GM21717 (cell line): ENCODE measurements around the gene SFSWAP.
"Not testable (repeated sequence)": the region's sequence is repeated elsewhere in the genome, so short reads cannot be mapped to it uniquely, and the experiment has no call there.

Experiments used
- ATAC-seq: cut with Tn5 transposase; IDR thresholded peaks from one replicate; pipeline ENCODE4 v1.9.1; 2021; ENCODE audit warnings: mild to moderate bottlenecking, moderate library complexity; ENCODE audit not compliant: unreplicated experiment

SFSWAP gene

GRCh38 chr12:131735153-131735456 lies 24.2 kb downstream of the SFSWAP start:
- no peak for ATAC-seq

DNA sequence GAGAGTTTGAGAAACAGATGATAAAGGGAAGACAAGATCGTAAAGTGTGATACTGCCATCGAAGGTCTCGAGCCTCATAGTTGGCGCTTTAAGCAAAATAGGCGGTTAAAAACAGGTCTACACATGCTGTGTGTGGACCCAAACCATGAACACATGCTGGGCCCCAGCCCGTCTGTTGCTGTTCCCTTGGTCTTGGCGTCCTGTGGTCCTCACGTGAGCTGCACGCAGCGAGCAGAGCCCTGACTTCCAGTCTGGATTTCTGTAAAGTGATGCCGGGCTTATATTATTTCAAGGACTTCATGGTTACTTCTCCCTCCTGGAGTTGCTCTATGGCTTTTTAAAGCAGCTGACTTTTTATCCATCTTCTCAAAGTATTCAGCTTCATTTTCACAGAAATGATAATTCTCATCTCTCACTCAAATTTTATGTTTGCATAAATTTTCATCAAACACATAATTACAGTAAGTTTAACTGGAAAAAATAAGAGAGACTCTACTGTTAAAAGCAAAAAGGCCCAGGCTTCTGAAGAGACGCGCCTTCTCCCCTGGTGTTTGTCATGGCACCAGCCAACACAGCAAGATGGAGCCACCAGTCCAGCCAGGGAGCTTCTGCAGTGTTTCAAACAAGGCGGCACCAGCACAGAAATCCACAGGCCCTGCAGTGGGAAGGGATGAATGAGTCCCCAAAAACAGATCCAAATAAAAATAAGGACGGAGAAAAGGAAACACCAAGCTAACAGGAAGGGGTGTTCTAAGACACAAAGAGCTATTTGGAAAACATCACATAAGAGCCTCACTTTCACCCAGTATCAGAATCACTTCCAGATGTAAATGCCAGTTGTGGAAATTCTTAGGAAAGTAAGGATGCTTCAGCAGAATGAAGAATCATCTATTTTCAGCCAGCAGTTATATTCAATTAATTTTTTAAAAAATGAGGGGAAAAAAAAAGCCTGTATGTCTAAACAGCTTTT lies 24.9 kb downstream of the SFSWAP start:
- ATAC-seq, result no peak

DNA sequence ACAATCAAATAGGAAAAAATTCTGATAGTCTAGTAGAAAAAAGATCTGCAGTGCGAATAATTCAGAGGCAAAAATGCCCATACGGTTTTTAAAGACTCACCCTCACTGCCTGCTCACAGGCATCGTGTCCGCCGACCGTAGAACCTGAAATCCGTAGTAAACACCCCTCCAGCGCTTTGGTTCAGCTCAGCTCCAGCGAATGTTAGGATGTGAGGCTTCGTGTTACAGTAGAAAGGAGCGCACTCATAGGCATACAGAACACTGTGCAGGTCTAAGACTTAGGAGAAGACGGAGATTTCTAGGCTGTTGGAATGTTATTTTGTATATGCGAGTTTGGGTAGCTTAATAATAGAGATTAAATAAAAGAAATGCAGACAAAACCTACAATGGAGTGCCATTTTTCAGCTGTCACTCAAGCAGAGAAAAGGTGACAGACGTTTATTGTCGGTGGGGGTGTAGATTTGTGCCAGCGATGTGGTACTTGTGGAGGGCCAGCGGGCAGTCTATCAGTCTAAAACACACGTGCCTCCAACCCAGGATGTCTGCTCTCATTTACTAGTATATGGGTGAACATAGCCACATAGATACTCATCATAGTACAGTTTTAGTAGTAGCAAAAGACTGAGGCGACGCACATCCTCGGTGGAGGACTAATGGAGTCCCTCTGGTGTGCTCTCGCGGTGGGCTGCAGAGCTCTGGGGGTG lies 25.7 kb downstream of the SFSWAP start:
- ATAC-seq, result no peak

GRCh38 chr12:131737150-131737827 lies 26.4 kb downstream of the SFSWAP start:
- ATAC-seq, result no peak

- no peak for ATAC-seq
These were observed 27.3 kb downstream of the SFSWAP start for GRCh38 chr12:131738196-131738595.

GRCh38 chr12:131740626-131741025 lies 29.7 kb downstream of the SFSWAP start:
- no peak for ATAC-seq

- ATAC-seq, result not testable (repeated sequence)
These were observed 31.9 kb downstream of the SFSWAP start for GRCh38 chr12:131742761-131743160.

GRCh38 chr12:131743410-131743809 lies 32.5 kb downstream of the SFSWAP start:
- ATAC-seq, result not testable (repeated sequence)

GRCh38 chr12:131743880-131744279 lies 33.0 kb downstream of the SFSWAP start:
- ATAC-seq, result not testable (repeated sequence)

GRCh38 chr12:131744675-131745074 lies 33.8 kb downstream of the SFSWAP start:
- not testable (repeated sequence) for ATAC-seq

GRCh38 chr12:131745706-131746105 lies 34.8 kb downstream of the SFSWAP start:
- no peak for ATAC-seq

- no peak for ATAC-seq
These were observed 36.6 kb downstream of the SFSWAP start for GRCh38 chr12:131747276-131748177.

DNA sequence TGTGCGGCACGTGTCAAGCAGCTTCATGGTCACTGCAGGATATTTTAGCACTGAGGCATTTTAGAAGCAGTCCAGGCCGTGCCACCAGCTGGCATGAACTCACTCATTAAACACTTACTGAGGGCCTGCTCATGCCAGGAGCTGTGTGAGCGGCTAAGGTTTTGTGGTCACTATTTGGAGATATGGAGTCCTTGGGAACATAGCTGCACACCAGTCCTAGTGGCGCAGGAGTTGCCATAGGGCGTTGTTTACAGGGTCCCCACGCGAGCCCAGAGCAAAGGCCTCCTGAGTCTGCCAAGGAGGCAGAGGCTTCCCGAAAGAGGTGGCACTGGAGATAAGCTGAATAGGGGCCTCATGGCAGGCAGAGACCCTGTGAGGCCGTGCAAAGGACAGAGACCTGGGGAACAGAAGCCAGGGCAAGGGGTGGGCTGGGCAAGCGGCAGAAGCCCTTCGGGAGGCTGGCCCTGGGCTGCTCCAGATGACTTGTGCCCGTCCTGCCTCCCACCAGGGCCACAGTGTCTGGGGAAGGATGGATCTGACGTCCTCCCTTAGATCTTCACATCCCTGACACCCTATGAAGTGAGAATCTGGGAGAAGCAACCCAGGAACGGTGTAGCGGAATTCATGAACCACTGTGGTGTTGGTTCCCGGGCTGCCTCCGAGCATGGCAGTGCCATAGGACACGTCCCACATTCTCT lies 38.9 kb downstream of the SFSWAP start:
- no peak for ATAC-seq

DNA sequence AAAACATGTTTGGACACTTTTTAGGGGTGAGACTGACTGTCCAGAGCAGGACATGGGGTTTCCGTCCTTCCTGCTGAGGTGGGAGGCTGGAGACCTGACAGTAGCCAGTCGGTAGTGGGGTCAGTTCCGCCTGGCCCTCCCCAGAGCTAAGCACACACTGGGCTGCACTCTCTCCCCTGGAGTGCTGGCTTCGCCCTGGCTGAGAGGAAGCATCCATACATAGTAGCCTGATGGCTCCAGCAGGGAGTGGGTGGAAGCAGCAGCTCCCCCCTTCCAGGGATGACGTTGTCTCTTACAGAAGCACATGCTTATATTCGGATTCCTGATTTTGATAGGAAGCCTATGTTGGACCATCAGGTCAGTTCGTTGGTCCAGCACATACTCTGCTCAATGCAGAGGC lies 40.4 kb downstream of the SFSWAP start:
- ATAC-seq, result no peak

DNA sequence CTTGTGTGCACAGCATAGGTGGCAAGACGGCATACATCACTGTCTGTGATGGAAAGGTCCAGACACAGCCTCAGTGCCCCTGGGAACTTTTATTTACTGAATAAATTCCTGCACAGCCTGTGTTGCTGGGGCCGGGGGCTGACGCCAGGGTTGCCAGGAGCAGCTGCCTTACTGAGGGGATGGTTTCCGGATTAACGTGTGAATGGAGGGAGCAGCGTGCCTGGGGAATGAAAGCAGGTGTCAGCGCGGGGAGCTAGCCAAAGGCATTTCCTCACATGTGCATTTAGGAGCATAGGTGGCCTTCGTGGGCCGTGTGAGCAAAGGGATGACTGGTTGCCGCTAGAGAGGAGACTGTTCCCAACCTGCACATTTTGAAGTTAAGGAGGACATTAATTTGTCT lies 41.6 kb downstream of the SFSWAP start:
- ATAC-seq, result no peak

DNA sequence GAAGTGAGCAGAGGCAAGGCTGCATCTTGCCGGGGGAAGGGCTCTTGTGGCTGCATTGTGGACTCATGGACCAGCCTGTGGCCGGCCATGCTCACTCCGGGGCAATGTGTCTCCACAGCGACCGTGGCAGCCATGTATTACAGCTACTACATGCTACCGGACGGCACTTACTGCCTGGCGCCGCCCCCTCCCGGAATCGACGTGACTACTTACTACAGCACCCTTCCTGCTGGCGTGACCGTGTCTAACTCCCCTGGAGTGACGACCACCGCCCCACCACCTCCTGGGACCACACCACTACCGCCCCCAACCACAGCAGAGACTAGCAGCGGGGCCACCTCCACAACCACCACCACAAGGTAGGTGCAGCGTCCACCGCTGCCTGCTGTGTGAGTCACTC lies 42.1 kb downstream of the SFSWAP start:
- ATAC-seq, result no peak

DNA sequence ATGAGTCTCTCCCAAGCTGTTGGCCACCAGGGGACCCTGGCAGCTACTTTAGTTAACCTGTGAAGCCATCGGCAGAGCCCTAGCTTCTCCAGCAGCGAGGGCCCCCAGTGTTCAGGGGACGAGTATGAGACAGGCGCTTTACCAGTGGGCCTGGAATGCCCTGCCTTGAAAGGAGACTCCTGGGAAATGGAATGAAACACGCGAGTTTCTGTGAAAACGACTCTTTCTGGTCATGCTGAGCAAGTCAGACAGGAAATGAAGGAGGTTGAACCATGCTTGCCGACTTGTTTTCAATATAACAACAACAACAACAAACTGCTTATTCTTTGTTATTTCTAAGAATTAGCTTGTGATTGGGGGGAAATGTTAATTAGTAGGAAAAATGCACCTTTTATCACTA lies 42.9 kb downstream of the SFSWAP start:
- no peak for ATAC-seq

DNA sequence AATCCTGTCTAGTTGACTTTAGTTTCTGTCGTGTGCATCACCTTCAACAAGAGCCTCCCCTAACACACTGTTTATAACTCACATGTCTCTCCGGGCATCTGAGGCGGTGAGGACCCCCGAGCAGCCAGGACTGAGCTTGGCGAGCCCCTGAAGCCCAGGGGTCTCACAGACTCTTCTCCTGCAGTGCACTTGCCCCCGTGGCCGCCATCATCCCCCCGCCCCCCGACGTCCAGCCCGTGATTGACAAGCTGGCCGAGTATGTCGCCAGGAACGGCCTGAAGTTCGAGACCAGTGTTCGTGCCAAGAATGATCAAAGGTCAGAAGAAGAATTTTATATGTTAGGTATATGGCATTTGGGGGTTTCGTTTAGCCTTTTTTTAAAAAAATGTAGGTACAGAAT lies 43.3 kb downstream of the SFSWAP start:
- ATAC-seq, result no peak

GRCh38 chr12:131755305-131756113 lies 44.6 kb downstream of the SFSWAP start:
- no peak for ATAC-seq
